ENCODE results near the gene CDC42EP4.

The CDC42EP4 gene

DNA sequence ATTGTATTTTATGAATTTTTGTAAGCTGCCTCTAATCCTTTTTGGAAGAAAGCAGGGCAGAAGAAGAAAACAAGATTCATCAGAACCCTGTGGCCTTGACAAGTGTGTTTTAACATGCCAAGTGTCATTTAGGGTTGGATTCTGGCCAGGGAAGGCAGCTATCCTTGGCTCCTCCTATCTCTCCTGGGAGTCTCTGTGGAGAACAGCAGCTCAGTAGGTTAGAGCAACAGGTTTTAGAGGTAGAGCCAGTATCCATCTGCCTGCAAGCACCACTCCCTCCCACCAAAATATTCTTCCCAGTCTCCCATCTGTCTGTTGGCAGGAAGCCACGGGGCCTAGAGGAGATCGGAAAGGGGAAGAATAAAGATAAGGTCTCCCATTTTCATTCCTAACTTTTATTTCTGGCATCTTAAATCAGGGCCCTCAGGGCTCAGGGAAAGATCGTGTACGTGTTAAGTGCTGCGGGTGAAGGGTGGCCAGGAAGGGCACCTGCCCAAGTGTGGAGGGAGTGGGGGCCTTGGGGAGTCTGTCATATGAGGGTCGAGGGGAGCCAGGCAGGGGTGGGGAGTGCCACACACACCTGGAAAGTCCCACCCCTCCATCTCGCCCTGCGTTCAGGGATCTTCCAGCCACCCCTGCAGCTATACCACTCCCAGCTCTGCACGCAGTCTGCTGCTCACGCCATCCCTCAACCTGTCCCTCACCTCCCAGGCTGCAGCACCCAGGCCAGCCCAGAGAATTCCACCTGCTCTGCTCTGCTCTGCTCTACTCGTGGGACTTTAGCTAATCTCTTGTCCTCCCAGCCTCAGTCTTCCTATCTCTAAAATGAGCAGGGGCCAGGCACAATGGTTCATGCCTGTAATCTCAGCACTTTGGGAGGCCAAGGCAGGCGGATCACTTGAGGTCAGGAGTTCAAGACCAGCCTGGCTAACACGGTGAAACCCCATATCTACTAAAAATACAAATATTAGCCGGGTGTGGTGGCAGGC is 33.0 kb downstream of the CDC42EP4 start:
- DNase-seq (ENCODE audit: low read depth) = no peak
- TF ChIP-seq CTCF (conservative IDR thresholded peaks at IDR 0.05; ENCODE audit: low read depth, low read length) = no peak
- no peak overlapping the region for H3K4me3 ChIP-seq (ENCODE audit: low read length)

- H3K4me3 ChIP-seq (ENCODE audit: low read length) = no peak overlapping the region
- no peak for TF ChIP-seq CTCF (conservative IDR thresholded peaks at IDR 0.05; ENCODE audit: low read depth, low read length)
- no peak for DNase-seq (ENCODE audit: low read depth)
These were observed 33.7 kb downstream of the CDC42EP4 start for GRCh38 chr17:73278049-73278464.

GRCh38 chr17:73274490-73274889 is 37.3 kb downstream of the CDC42EP4 start:
- TF ChIP-seq CTCF (conservative IDR thresholded peaks at IDR 0.05; ENCODE audit: low read depth, low read length) = no peak
- DNase-seq (ENCODE audit: low read depth) = no peak
- no peak overlapping the region for H3K4me3 ChIP-seq (ENCODE audit: low read length)

GRCh38 chr17:73272906-73273218 is 38.9 kb downstream of the CDC42EP4 start:
- no peak overlapping the region for H3K4me3 ChIP-seq (ENCODE audit: low read length)
- DNase-seq (ENCODE audit: low read depth) = no peak
- TF ChIP-seq CTCF (conservative IDR thresholded peaks at IDR 0.05; ENCODE audit: low read depth, low read length) = no peak

GRCh38 chr17:73271072-73271471 is 40.7 kb downstream of the CDC42EP4 start:
- no peak for DNase-seq (ENCODE audit: low read depth)
- TF ChIP-seq CTCF (conservative IDR thresholded peaks at IDR 0.05; ENCODE audit: low read depth, low read length) = no peak
- no peak overlapping the region for H3K4me3 ChIP-seq (ENCODE audit: low read length)

DNA sequence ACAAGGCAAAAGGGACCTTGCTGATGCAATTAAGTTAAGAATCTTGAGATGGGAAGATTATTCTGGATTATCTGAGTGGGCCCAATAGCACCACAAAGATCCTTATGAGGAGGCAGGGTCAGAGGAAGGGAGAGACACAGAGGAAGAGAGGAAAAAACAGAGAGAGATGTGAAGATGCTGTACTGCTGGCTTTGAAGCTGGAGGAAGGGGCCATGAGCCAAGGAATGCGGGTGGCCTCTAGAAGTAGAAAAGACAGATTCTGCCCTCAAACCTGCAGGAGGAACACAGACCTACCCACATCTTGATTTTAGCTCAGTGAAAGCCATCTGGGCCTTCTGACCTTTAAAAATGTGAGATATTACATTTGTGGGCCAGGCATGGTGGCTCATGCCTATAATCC is 42.0 kb downstream of the CDC42EP4 start:
- no peak for TF ChIP-seq CTCF (conservative IDR thresholded peaks at IDR 0.05; ENCODE audit: low read depth, low read length)
- no peak for DNase-seq (ENCODE audit: low read depth)
- no peak overlapping the region for H3K4me3 ChIP-seq (ENCODE audit: low read length)

DNA sequence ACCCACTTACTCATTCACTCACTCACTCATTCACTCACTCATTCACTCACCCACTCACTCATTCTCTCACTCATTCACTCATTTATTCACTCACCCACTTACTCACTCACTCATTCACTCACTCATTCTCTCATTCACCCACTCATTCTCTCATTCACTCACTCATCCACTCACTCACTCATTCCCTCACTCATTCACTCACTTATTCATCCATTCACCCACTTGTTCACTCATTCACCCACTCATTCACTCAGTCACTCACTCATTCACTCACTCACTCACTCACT is 42.5 kb downstream of the CDC42EP4 start:
- H3K4me3 ChIP-seq (ENCODE audit: low read length) = no peak overlapping the region
- no peak for TF ChIP-seq CTCF (conservative IDR thresholded peaks at IDR 0.05; ENCODE audit: low read depth, low read length)
- DNase-seq (ENCODE audit: low read depth) = no peak

All from retinal pigment epithelial cell (primary cell).